Neural cell (in vitro differentiated cells): ENCODE data around the gene RDM1. TPM values are rescaled to one million over a fixed set of nuclear protein-coding genes. Genes with fewer than 3 reads are reported as not detected.

Experiments used
- H2AFZ ChIP-seq: fragments of 200-600, 300-800 bp; sonication (generic), shearing (Covaris generic); 2 replicates; pipeline ENCODE4 v1.6.0; 2014; ENCODE audit warnings: low read depth, mild to moderate bottlenecking, antibody characterized with exemption, low read length, moderate library complexity
- H3F3A ChIP-seq: fragments of 200-600 bp; shearing (Covaris generic); 2 replicates; pipeline ENCODE4 v1.6.1; 2016; ENCODE audit warnings: mild to moderate bottlenecking, moderate library complexity, mixed read lengths, antibody characterized with exemption, low read length; ENCODE audit not compliant: insufficient read depth, poor library complexity, severe bottlenecking
- H3K27ac ChIP-seq: fragments of 200-600, 300-800 bp; sonication (generic), shearing (Covaris generic); 2 replicates; pipeline ENCODE4 v1.5.1; 2014; ENCODE audit warnings: mild to moderate bottlenecking, low read length, moderate library complexity
- H3K27me3 ChIP-seq: fragments of 300-800, 200-600 bp; sonication (generic), shearing (Covaris generic); 2 replicates; pipeline ENCODE4 v1.6.0; 2014; ENCODE audit warnings: mild to moderate bottlenecking, low read depth, low read length, moderate library complexity; ENCODE audit not compliant: insufficient read depth
- H3K36me3 ChIP-seq: fragments of 300-800, 200-600 bp; sonication (generic), shearing (Covaris generic); 2 replicates; pipeline ENCODE4 v1.5.1; 2014; ENCODE audit warnings: mild to moderate bottlenecking, antibody characterized with exemption, low read length, moderate library complexity; ENCODE audit not compliant: insufficient read depth
- H3K4me2 ChIP-seq: fragments of 300-800, 200-600 bp; sonication (generic), shearing (Covaris generic); 2 replicates; pipeline ENCODE4 v1.6.0; 2014; ENCODE audit warnings: mild to moderate bottlenecking, low read length
- H3K4me3 ChIP-seq: fragments of 300-800, 200-600 bp; sonication (generic), shearing (Covaris generic); 2 replicates; pipeline ENCODE4 v1.5.1; 2014; ENCODE audit warnings: mild to moderate bottlenecking, low read length, moderate library complexity
- H3K79me2 ChIP-seq: fragments of 200-600 bp; shearing (Covaris generic); replicated peaks from 2 replicates; pipeline ENCODE4 v1.6.0; 2014; ENCODE audit warnings: mild to moderate bottlenecking, low read length, moderate library complexity; ENCODE audit not compliant: insufficient read depth
- H3K9ac ChIP-seq: fragments of 300-800, 200-600 bp; sonication (generic), shearing (Covaris generic); 2 replicates; pipeline ENCODE4 v1.6.1; 2016; ENCODE audit warnings: mild to moderate bottlenecking, low read length, mixed read lengths
- H3K9me2 ChIP-seq: fragments of 200-600 bp; shearing (Covaris generic); 2 replicates; pipeline ENCODE4 v1.6.1; 2016; ENCODE audit warnings: mild to moderate bottlenecking, low read length, mixed read lengths; ENCODE audit not compliant: insufficient read depth
- H3K9me3 ChIP-seq: fragments of 200-600, 300-800 bp; sonication (generic), shearing (Covaris generic); 2 replicates; pipeline ENCODE4 v1.6.1; 2016; ENCODE audit warnings: mild to moderate bottlenecking, mixed run types, low read length, moderate library complexity, mixed read lengths
- H4K20me1 ChIP-seq: fragments of 200-600 bp; shearing (Covaris generic); 2 replicates; pipeline ENCODE4 v1.6.1; 2016; ENCODE audit warnings: mild to moderate bottlenecking, mixed run types; ENCODE audit not compliant: insufficient read depth
- EP300 ChIP-seq: fragments of 450-650 bp; conservative IDR thresholded peaks from 2 replicates; pipeline ENCODE4 v1.6.1; 2014; ENCODE audit warnings: antibody characterized with exemption, mild to moderate bottlenecking, moderate library complexity; ENCODE audit not compliant: poor library complexity, severe bottlenecking
- EZH2 ChIP-seq: fragments of 200-600, 300-800 bp; shearing (Covaris generic), sonication (generic); IDR thresholded peaks from 2 replicates; pipeline ENCODE4 v1.6.1; 2014; ENCODE audit warnings: antibody characterized with exemption, low read length, borderline replicate concordance, mild to moderate bottlenecking; ENCODE audit not compliant: insufficient read depth, poor library complexity, severe bottlenecking
- MXI1 ChIP-seq: fragments of 450-650 bp; conservative IDR thresholded peaks from 2 replicates; pipeline ENCODE4 v1.6.1; 2014; ENCODE audit warnings: antibody characterized with exemption, mild to moderate bottlenecking; ENCODE audit not compliant: poor library complexity, severe bottlenecking
- POLR2AphosphoS5 ChIP-seq: IDR thresholded peaks from 2 replicates; pipeline ENCODE4 v1.6.1; 2012
- RAD21 ChIP-seq: fragments of 450-650 bp; conservative IDR thresholded peaks from 2 replicates; pipeline ENCODE4 v1.6.1; 2014; ENCODE audit warnings: antibody characterized with exemption, mild to moderate bottlenecking, moderate library complexity
- REST ChIP-seq: IDR thresholded peaks from 2 replicates; pipeline ENCODE4 v1.6.1; 2012; ENCODE audit warnings: borderline replicate concordance
- SMC3 ChIP-seq: fragments of 450-650 bp; conservative IDR thresholded peaks from 2 replicates; pipeline ENCODE4 v1.6.1; 2014; ENCODE audit warnings: antibody characterized with exemption, mild to moderate bottlenecking, moderate library complexity; ENCODE audit not compliant: poor library complexity
- TAF1 ChIP-seq: IDR thresholded peaks from 2 replicates; pipeline ENCODE4 v1.6.1; 2012; ENCODE audit warnings: low read depth
- polyA plus RNA-seq: library from polyadenylated mRNA; depleted of rRNA; stranded (reverse); fragments of >200 nt; gene quantifications from 2 replicates; pipeline ENCODE4 v1.2.3, GENCODE V29; 2014
- TF ChIP-seq, protein P1 (sequence below): fragments of 450-650 bp; IDR thresholded peaks from 2 replicates; pipeline ENCODE4 v1.5.1; 2014; ENCODE audit warnings: antibody characterized with exemption, mild to moderate bottlenecking, moderate library complexity; ENCODE audit not compliant: poor library complexity, severe bottlenecking

The RDM1 gene
- polyA plus RNA-seq, 1 donor from 2014 or later = not detected

GRCh38 chr17:35936063-35936462 is 5.5 kb upstream of the RDM1 start:
- no peaks in the 10 kb centered on the region for H3K36me3 ChIP-seq
- H3K79me2 ChIP-seq = no peaks in the 10 kb centered on the region
- H3K9me2 ChIP-seq = no peaks in the 10 kb centered on the region
- no peak overlapping the region for H3K27ac ChIP-seq
- H3K9me3 ChIP-seq = no peaks in the 10 kb centered on the region
- no peak overlapping the region for H3K4me3 ChIP-seq
- no peak overlapping the region for H3K9ac ChIP-seq
- H3K27me3 ChIP-seq = no peaks in the 10 kb centered on the region
- no peaks in the 10 kb centered on the region for H4K20me1 ChIP-seq
- no peak for TF ChIP-seq SMC3
- no peak for TF ChIP-seq MXI1
- TF ChIP-seq RAD21 = no peak
- no peak for TF ChIP-seq TAF1
- TF ChIP-seq POLR2AphosphoS5 = no peak
- TF ChIP-seq, protein P1, sequence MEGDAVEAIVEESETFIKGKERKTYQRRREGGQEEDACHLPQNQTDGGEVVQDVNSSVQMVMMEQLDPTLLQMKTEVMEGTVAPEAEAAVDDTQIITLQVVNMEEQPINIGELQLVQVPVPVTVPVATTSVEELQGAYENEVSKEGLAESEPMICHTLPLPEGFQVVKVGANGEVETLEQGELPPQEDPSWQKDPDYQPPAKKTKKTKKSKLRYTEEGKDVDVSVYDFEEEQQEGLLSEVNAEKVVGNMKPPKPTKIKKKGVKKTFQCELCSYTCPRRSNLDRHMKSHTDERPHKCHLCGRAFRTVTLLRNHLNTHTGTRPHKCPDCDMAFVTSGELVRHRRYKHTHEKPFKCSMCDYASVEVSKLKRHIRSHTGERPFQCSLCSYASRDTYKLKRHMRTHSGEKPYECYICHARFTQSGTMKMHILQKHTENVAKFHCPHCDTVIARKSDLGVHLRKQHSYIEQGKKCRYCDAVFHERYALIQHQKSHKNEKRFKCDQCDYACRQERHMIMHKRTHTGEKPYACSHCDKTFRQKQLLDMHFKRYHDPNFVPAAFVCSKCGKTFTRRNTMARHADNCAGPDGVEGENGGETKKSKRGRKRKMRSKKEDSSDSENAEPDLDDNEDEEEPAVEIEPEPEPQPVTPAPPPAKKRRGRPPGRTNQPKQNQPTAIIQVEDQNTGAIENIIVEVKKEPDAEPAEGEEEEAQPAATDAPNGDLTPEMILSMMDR = no peak
- TF ChIP-seq REST = no peak
- no peak overlapping the region for H2AFZ ChIP-seq
- no peaks in the 10 kb centered on the region for H3F3A ChIP-seq
- H3K4me2 ChIP-seq = no peak overlapping the region

DNA sequence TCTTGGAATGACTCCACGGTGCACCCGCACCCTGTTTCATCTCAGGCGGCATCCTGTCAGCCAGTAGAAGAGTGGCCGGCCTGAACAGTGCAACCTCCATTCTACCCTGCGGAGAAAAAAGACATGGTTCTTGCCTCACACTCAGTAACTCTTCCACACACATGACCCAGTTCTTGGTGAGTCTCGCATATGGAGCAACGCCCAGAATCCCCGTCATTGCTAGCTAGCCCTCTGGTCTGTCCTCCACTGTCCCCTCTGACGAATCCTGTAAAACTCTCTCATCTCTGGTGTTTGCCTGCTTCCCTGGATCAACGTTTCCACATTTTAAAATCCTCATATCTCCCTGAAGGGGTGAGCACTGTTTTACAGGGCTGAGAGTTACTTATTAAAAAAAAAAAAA is 4.2 kb upstream of the RDM1 start:
- no peak overlapping the region for H3K27ac ChIP-seq
- H3K9me3 ChIP-seq = no peaks in the 10 kb centered on the region
- H3K9ac ChIP-seq = no peak overlapping the region
- H3K4me2 ChIP-seq = no peak overlapping the region
- H2AFZ ChIP-seq = no peak overlapping the region
- H3K36me3 ChIP-seq = no peaks in the 10 kb centered on the region
- TF ChIP-seq EP300 (no peak), SMC3 (no peak), POLR2AphosphoS5 (no peak), MXI1 (no peak), EZH2 (no peak), REST (no peak), TAF1 (no peak), RAD21 (no peak)
- TF ChIP-seq, protein P1 = no peak
- no peaks in the 10 kb centered on the region for H3F3A ChIP-seq
- H4K20me1 ChIP-seq = no peaks in the 10 kb centered on the region
- H3K79me2 ChIP-seq = no peaks in the 10 kb centered on the region
- no peaks in the 10 kb centered on the region for H3K9me2 ChIP-seq
- no peak overlapping the region for H3K4me3 ChIP-seq
- no peaks in the 10 kb centered on the region for H3K27me3 ChIP-seq
